Measurements from ENCODE around the gene EFHC1. TPM values are rescaled to one million over a fixed set of nuclear protein-coding genes. Genes with fewer than 3 reads are reported as not detected.

EFHC1 gene
- total RNA-seq, 6 experiments from 2014 or later, result 3.6 to 10.4 (median 6.0) TPM

GRCh38 chr6:52546192-52546591, 126.0 kb downstream of the EFHC1 start:
- Histone ChIP-seq H3K27me3 (no peaks in the 10 kb centered on the region), H3K36me3 (no peaks in the 10 kb centered on the region), H3K4me1 (peaks cover 0 to 77% (median 34%) of the 10 kb centered on the region in 4 donors), H3K27ac (no peak overlapping the region), H3K4me3 (no peak overlapping the region), H3K9me3 (no peaks in the 10 kb centered on the region)
- TF ChIP-seq CTCF (IDR thresholded peaks at IDR 0.05), result no peak
- TF ChIP-seq POLR2A (IDR thresholded peaks at IDR 0.05), result no peak
- no peak for DNase-seq
- WGBS (ENCODE audit: insufficient coverage, low coverage, low lambda C conversion rate, missing lambda C conversion rate), result 89% methylated on average over 1 of the region's 1 CpG
- intact Hi-C loops (cut with DNase I), result no loop called here
- ATAC-seq, result no peak

GRCh38 chr6:52546678-52547077, 126.5 kb downstream of the EFHC1 start:
- H3K4me1 ChIP-seq, result peaks cover 0 to 72% (median 36%) of the 10 kb centered on the region in 4 donors
- 70% methylated on average over 2 of the region's 3 CpGs for WGBS (ENCODE audit: insufficient coverage, low coverage, low lambda C conversion rate, missing lambda C conversion rate)
- H3K27me3 ChIP-seq, result no peaks in the 10 kb centered on the region
- H3K27ac ChIP-seq, result no peak overlapping the region
- no peak for ATAC-seq
- H3K4me3 ChIP-seq, result no peak overlapping the region
- DNase-seq, result no peak
- TF ChIP-seq CTCF (IDR thresholded peaks at IDR 0.05), result no peak
- no peak for TF ChIP-seq POLR2A (IDR thresholded peaks at IDR 0.05)
- intact Hi-C loops (cut with DNase I), result no loop called here
- H3K9me3 ChIP-seq, result no peaks in the 10 kb centered on the region
- no peaks in the 10 kb centered on the region for H3K36me3 ChIP-seq

- DNase-seq (peak in 2 of 3 donors; percentile 62 to 65), ATAC-seq (peak; percentile 8 to 39 (median 10))
- peaks cover 0 to 73% (median 38%) of the 10 kb centered on the region in 4 donors for H3K4me1 ChIP-seq
- no peaks in the 10 kb centered on the region for H3K36me3 ChIP-seq
- H3K27ac ChIP-seq, result peak overlapping the region in 1 of 3 donors; percentile 2
- H3K9me3 ChIP-seq, result no peaks in the 10 kb centered on the region
- intact Hi-C loops (cut with DNase I), result no loop called here
- TF ChIP-seq CTCF (IDR thresholded peaks at IDR 0.05), result no peak
- TF ChIP-seq POLR2A (IDR thresholded peaks at IDR 0.05), result no peak
- 39% methylated on average over 9 of the region's 9 CpGs for WGBS (ENCODE audit: insufficient coverage, low coverage, low lambda C conversion rate, missing lambda C conversion rate)
- H3K4me3 ChIP-seq, result no peak overlapping the region
- no peaks in the 10 kb centered on the region for H3K27me3 ChIP-seq
Measured at GRCh38 chr6:52547647-52548352, 127.7 kb downstream of the EFHC1 start.

- TF ChIP-seq CTCF (IDR thresholded peaks at IDR 0.05) (no peak), POLR2A (IDR thresholded peaks at IDR 0.05) (no peak)
- no peaks in the 10 kb centered on the region for H3K9me3 ChIP-seq
- DNase-seq, result no peak
- H3K36me3 ChIP-seq, result no peaks in the 10 kb centered on the region
- intact Hi-C loops (cut with DNase I), result no loop called here
- peak in 1 of 4 donors; percentile 3 for ATAC-seq
- peaks cover 0 to 75% (median 35%) of the 10 kb centered on the region in 4 donors for H3K4me1 ChIP-seq
- H3K27me3 ChIP-seq, result no peaks in the 10 kb centered on the region
- WGBS (ENCODE audit: insufficient coverage, low coverage, low lambda C conversion rate, missing lambda C conversion rate), result 63% methylated on average over 7 of the region's 7 CpGs
- H3K27ac ChIP-seq, result peak overlapping the region in 1 of 3 donors; percentile 2
- H3K4me3 ChIP-seq, result no peak overlapping the region
Measured at GRCh38 chr6:52548353-52548713, 128.2 kb downstream of the EFHC1 start.
